GM18498 (cell line): ENCODE results near the gene FAM3C.
"Not testable (repeated sequence)": the region's sequence is repeated elsewhere in the genome, so short reads cannot be mapped to it uniquely, and the experiment has no call there.

Experiments
- ATAC-seq: cut with Tn5 transposase; IDR thresholded peaks from one replicate; pipeline ENCODE4 v1.9.1; 2021; ENCODE audit warnings: mild to moderate bottlenecking, moderate library complexity; ENCODE audit not compliant: unreplicated experiment

FAM3C gene

GRCh38 chr7:121395961-121396757 lies at the start of gene FAM3C:
TSS of gene FAM3C (minus strand) at chr7:121396308. CDS start at chr7:121382969, 13,339 bp downstream.
- peak; percentile 84 for ATAC-seq

- ATAC-seq: no peak
Observed at GRCh38 chr7:121442845-121443244, 46.7 kb upstream of the FAM3C start.

GRCh38 chr7:121440857-121441503 lies 44.9 kb upstream of the FAM3C start:
- no peak for ATAC-seq

- ATAC-seq: peak; percentile 47
Observed at GRCh38 chr7:121438043-121438955, 42.2 kb upstream of the FAM3C start.

- no peak for ATAC-seq
Observed at GRCh38 chr7:121437470-121437869, 41.4 kb upstream of the FAM3C start.

GRCh38 chr7:121436688-121437087 lies 40.6 kb upstream of the FAM3C start:
- no peak for ATAC-seq

GRCh38 chr7:121436136-121436535 lies 40.0 kb upstream of the FAM3C start:
- ATAC-seq: no peak

- peak; percentile 69 for ATAC-seq
Observed at GRCh38 chr7:121433775-121434174, 37.7 kb upstream of the FAM3C start.

GRCh38 chr7:121432486-121432885 lies 36.4 kb upstream of the FAM3C start:
- peak; percentile 58 for ATAC-seq

- ATAC-seq: no peak
Observed at GRCh38 chr7:121431996-121432395, 35.9 kb upstream of the FAM3C start.

- ATAC-seq: no peak
Observed at GRCh38 chr7:121431389-121431995, 35.4 kb upstream of the FAM3C start.

- ATAC-seq: no peak
Observed at GRCh38 chr7:121430558-121430957, 34.5 kb upstream of the FAM3C start.

- no peak for ATAC-seq
Observed at GRCh38 chr7:121429798-121430197, 33.7 kb upstream of the FAM3C start.

- no peak for ATAC-seq
Observed at GRCh38 chr7:121428855-121429489, 32.9 kb upstream of the FAM3C start.

- ATAC-seq: not testable (repeated sequence)
Observed at GRCh38 chr7:121421743-121422142, 25.6 kb upstream of the FAM3C start.

GRCh38 chr7:121420976-121421375 lies 24.9 kb upstream of the FAM3C start:
- no peak for ATAC-seq

GRCh38 chr7:121419201-121420148 lies 23.4 kb upstream of the FAM3C start:
- ATAC-seq: no peak

- no peak for ATAC-seq
Observed at GRCh38 chr7:121416533-121416932, 20.4 kb upstream of the FAM3C start.

GRCh38 chr7:121414436-121414835 lies 18.3 kb upstream of the FAM3C start:
- no peak for ATAC-seq
